Activated CD4-positive, alpha-beta T cell treated with anti-CD3 and anti-CD28 coated beads for 24 hours (primary cell): ENCODE results near the gene LRRC19.

Experiments used
- DNase-seq, 2 donors: peaks; one replicate each; pipeline ENCODE4 v3.0.0-alpha.2; 2020; ENCODE audit warnings: low read depth in 2 of 2

The LRRC19 gene

DNA sequence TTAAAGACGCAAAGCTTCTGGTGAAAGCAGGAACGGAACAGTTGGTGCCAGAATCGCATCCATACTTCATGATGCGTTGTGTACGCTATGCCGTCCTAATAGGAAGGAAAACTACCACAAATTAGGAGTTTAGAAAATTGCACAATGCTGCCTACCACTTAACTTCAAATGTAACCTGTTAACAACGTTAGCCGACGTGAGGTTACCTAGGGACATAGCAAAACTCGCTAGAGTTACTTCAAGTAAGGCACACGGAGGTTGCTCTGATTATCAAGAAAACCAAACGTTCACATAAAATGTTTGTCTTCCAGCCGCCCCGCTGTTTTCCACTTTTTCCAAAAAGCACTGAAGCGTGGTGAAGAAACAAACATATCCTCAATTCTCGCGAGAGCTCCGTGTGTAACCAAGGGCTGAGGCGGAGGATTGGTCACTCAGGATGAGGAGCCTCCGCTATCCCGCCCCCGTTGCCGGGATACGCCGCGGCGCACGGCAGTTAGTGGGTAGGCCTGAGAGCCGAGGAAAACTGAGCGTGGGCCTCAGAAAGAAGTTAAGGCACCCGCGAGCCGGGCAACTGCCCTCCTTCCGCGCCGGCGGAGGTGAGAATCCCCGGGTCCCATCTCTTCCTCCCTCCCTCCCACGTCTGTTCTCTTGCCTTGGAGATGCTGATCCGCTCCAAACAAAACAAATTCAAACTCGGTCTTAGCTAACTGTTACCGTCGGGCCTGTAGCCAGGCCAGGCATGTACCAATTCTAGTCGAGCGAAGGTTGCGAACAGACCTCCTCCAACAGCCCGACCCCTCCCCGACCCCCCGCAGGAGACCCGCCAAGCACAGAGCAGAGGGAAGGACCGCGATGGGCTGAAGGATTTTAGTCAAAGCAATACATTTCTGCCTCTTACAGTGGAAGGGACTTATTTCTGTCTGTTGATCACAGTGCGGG, 49.3 kb downstream of the LRRC19 start, which contains the start of gene IFT74:
IFT74 (plus strand) TSS at position 492 of the 939 bp plus-strand sequence. CDS start 5,556 bp downstream, outside the sequence.
- DNase-seq = peak; percentile 85 to 86

DNA sequence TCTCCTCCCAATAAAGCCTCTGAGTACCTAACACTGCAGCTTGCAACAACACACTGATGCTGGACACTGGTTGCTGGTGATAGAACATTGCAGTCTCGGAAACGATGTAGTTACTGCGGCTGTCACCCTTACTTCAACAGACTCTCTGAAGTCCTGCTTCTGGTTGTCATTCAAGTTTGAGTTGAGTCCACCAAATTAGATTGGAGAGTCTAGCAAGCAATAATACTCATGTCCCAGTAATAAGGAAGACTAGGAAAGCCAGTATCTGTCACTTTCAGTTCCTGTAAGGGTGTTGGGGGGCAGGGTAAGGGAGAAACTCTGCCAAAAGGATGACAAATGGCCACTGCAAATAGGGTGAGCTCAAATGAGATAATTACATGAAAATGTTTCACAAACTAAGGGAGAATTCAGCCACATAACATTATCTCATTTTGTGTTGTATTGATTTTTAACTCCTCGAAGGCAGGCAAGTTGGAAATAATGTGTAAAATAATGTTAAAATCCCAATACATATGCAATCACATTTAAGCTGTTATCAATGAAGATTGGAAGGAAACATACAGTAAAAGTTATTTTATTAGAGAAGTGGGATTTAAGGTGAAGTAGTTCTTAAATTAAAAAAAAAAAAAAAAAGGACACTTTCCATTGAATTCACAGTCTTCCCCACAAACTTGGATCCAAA, 50.1 kb downstream of the LRRC19 start:
- no peak for DNase-seq

DNA sequence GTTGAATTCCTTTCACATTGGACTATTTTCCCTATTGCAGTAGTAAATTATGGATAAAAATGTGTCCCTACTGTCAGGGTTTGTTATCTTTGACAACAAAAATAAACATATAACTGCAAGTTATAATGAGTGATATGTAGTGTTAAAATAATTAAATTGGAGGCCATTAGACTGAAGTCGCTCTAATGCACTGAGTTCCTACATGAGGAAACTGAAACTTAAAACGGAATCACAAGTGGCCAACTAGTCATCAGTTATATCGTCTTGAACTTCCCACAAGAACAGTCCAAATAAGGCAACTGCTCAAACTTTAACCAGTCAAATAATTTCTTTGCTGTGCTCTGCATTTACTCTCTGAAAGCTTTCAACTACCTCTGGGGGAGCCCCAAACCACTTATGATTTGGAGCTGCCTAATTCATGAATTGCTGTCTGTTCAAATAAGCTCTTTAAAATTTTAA, 51.4 kb downstream of the LRRC19 start:
- DNase-seq = no peak

DNA sequence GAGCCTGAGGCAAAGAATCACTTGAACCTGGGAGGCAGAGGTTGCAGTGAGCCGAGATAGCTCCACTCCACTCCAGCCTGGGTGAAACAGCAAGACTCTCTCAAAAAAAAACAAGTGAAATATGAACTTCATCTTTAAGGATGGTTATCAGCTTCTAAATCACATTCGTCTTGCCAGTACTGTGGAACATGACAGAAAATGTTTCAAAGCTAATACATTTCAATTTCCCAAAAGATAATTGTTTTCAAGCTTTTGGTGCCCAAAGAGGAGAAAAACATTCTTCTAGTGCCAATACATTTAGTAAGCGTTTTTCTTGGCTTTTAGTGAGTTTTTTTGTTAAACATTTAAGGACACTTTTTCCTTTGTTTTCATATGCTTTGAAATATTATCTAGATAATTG, 53.7 kb downstream of the LRRC19 start:
- DNase-seq = no peak

DNA sequence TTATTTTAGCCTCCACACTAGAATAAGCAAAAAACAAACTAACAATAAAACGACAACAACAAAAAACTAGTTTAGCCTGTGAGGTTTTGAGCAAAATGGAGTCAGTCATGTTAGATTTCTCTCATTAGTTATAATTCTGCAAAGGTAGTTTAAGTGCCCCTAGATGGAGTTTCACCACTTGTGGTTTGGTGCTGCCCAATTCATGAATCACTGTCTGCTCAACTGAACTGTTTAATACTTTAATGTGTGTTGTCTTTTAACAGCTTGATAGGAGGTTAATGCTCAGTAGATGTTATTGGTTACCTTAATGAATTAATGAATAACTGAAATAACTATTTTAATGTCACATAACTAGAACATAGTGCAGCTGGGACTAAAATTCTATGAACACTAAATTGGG, 55.0 kb downstream of the LRRC19 start:
- no peak for DNase-seq

DNA sequence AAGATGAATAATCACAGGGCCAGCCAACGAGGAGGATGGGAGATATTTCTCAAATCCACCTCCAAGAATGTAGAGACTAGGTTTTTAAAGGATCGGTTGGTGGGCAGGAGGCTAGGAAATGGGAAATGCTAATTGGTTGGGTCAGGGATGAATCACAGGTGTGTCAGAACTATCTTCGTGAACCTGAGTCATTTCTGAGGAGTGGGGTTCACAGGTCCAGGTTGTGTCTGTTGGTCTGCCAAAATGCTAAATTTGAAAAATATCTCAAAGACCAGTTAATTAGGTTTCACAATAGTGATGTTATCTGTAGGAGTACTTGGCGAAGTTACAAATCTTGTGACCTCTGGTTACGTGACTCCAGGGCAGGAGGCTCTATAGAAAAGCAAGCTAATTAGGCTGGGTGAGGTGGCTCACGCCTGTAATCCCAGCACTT, 55.8 kb downstream of the LRRC19 start:
- DNase-seq = no peak

DNA sequence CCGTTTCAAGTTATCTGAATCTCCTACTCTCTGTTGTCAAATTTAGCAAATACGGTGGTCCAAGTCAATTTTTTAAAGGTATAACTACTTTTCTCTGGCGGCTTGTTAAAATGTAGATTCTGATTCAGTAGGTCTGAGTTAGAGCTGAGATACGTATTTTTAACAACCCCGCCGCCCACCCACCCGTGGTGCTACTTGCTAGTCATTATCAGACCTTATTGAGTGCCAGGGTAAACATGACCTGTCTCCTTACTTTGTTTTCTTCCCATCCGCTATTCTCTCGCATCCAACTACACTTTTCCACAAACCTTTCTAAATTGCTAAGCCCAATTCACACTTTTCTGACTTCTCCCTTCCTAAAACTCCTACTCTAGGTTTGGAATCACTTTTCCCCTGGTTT, 57.7 kb downstream of the LRRC19 start:
- DNase-seq = no peak

DNA sequence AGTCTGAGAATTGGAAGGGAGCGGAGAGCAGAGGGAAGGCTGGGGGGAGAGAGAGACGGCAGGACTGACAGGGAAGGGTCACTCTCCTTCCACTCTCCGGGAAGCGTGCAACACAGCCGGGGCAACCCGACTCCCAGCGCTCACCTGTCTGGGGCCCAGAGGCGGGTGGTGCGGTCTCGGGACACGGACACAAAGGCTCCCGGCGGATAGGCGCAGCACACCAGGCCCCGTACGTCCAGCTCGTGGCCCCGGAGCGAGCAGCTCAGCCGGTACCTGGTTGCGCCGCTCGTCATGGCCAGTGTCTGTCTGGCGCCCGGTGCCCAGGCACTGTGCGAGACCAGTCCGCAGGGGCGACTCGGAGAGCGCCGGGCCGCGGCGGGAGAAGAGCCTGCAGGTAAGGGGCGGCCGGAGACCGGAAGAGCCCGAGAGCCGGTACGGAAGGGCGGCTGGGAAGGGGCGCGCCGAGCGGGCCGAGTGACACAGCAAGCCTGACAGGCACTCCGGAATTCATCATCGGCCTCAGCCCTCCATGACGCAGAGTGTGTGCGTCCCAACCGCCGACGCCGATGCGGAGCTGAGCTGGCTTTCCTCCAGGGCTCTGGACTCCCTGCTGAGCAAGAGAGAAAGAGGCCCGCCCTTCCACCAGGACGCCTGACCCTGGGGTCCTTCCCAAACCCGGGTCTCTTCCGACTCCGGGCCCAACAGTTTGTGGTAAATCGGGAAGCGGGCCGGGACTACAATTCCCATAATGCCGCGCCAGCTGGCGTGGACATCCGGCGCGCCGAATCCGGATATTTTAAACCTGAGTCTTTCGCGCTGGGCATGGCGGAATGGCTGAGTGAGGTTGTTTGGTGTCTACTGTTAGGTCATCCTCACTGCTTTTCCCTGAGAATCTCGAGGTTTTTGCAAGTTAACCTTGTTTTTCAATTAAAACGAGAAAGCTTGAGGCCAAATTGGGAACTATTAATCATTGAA, 58.4 kb downstream of the LRRC19 start, which contains the start of gene PLAA:
PLAA (minus strand) TSS at position 490 of the 975 bp plus-strand sequence; CDS start at position 293, 197 bp downstream.
- peak; percentile 67 for DNase-seq

DNA sequence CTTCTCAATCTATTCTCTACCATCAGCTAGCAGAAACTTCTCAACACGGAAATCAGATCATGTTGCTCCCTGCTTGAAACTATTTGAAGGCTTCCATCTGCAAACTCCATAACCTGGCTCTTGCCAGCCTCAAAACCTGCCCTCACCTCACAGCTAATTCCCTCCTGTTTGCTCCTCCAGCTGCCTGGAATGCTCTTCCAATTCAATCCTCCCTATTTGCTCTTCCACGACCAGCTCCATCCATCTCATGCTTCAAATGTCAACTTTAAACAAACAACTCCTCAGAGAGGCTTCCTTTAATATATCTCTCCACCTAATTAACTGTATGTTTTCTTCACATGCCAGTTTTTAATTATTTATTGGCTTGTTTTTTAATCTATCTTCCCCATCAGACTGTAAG, 59.9 kb downstream of the LRRC19 start:
- no peak for DNase-seq
